ENCODE data around the gene MTHFR.

The MTHFR gene

GRCh38 chr1:11759791-11760190 is 46.0 kb downstream of the MTHFR start:
- TF ChIP-seq CREB1 (IDR thresholded peaks at IDR 0.05; ENCODE audit: low read depth): no peak
- no peak for TF ChIP-seq YY1 (IDR thresholded peaks at IDR 0.05; ENCODE audit: low read depth)
- TF ChIP-seq USF1 (IDR thresholded peaks at IDR 0.05): no peak
- TF ChIP-seq FOXM1 (IDR thresholded peaks at IDR 0.05; ENCODE audit: borderline replicate concordance, low read depth): no peak
- no peak for TF ChIP-seq TCF12 (IDR thresholded peaks at IDR 0.05; ENCODE audit: low read depth)
- TF ChIP-seq TEAD4 (IDR thresholded peaks at IDR 0.05): no peak
- no peak for TF ChIP-seq TAF1 (IDR thresholded peaks at IDR 0.05; ENCODE audit: low read depth)
- TF ChIP-seq ZBTB7A (IDR thresholded peaks at IDR 0.05; ENCODE audit: low read depth): no peak
- TF ChIP-seq EGR1 (IDR thresholded peaks at IDR 0.05): no peak
- TF ChIP-seq MAX (IDR thresholded peaks at IDR 0.05): no peak
- TF ChIP-seq NFIC (IDR thresholded peaks at IDR 0.05): no peak
- TF ChIP-seq CEBPB (IDR thresholded peaks at IDR 0.05): no peak
- no peak for TF ChIP-seq REST (IDR thresholded peaks at IDR 0.05; ENCODE audit: low read depth)
- no peak for TF ChIP-seq EP300 (IDR thresholded peaks at IDR 0.05; ENCODE audit: borderline replicate concordance)
- no peak for TF ChIP-seq RAD21 (IDR thresholded peaks at IDR 0.05; ENCODE audit: low read depth)

GRCh38 chr1:11757047-11757446 is 48.7 kb downstream of the MTHFR start:
- TF ChIP-seq MAX (IDR thresholded peaks at IDR 0.05) (no peak), ZBTB7A (IDR thresholded peaks at IDR 0.05; ENCODE audit: low read depth) (no peak), TAF1 (IDR thresholded peaks at IDR 0.05; ENCODE audit: low read depth) (no peak), YY1 (IDR thresholded peaks at IDR 0.05; ENCODE audit: low read depth) (no peak), NFIC (IDR thresholded peaks at IDR 0.05) (no peak), TCF12 (IDR thresholded peaks at IDR 0.05; ENCODE audit: low read depth) (no peak), TEAD4 (IDR thresholded peaks at IDR 0.05) (no peak)

- TF ChIP-seq RAD21 (IDR thresholded peaks at IDR 0.05; ENCODE audit: low read depth): no peak
- peak; percentile 29; the same call in 1 of the 2 replicates for TF ChIP-seq TEAD4 (IDR thresholded peaks at IDR 0.05)
- TF ChIP-seq MAX (IDR thresholded peaks at IDR 0.05): no peak
These were observed 52.1 kb downstream of the MTHFR start for GRCh38 chr1:11753555-11754208.

GRCh38 chr1:11752359-11753088 is 53.2 kb downstream of the MTHFR start:
- TF ChIP-seq RAD21 (IDR thresholded peaks at IDR 0.05; ENCODE audit: low read depth): no peak

- no peak for TF ChIP-seq CEBPB (IDR thresholded peaks at IDR 0.05)
- TF ChIP-seq CREB1 (IDR thresholded peaks at IDR 0.05; ENCODE audit: low read depth): no peak
- TF ChIP-seq ZBTB7A (IDR thresholded peaks at IDR 0.05; ENCODE audit: low read depth): no peak
- no peak for TF ChIP-seq RAD21 (IDR thresholded peaks at IDR 0.05; ENCODE audit: low read depth)
- TF ChIP-seq YY1 (IDR thresholded peaks at IDR 0.05; ENCODE audit: low read depth): no peak
- no peak for TF ChIP-seq EP300 (IDR thresholded peaks at IDR 0.05; ENCODE audit: borderline replicate concordance)
- TF ChIP-seq TAF1 (IDR thresholded peaks at IDR 0.05; ENCODE audit: low read depth): no peak
- TF ChIP-seq TCF12 (IDR thresholded peaks at IDR 0.05; ENCODE audit: low read depth): no peak
- TF ChIP-seq REST (IDR thresholded peaks at IDR 0.05; ENCODE audit: low read depth): no peak
- no peak for TF ChIP-seq EGR1 (IDR thresholded peaks at IDR 0.05)
- no peak for TF ChIP-seq USF1 (IDR thresholded peaks at IDR 0.05)
- TF ChIP-seq MAX (IDR thresholded peaks at IDR 0.05): no peak
- no peak for TF ChIP-seq NFIC (IDR thresholded peaks at IDR 0.05)
- no peak for TF ChIP-seq FOXM1 (IDR thresholded peaks at IDR 0.05; ENCODE audit: borderline replicate concordance, low read depth)
- TF ChIP-seq TEAD4 (IDR thresholded peaks at IDR 0.05): no peak
These were observed 54.7 kb downstream of the MTHFR start for GRCh38 chr1:11751087-11751486.
